ENCODE data around the gene KLHL29.

DNA sequence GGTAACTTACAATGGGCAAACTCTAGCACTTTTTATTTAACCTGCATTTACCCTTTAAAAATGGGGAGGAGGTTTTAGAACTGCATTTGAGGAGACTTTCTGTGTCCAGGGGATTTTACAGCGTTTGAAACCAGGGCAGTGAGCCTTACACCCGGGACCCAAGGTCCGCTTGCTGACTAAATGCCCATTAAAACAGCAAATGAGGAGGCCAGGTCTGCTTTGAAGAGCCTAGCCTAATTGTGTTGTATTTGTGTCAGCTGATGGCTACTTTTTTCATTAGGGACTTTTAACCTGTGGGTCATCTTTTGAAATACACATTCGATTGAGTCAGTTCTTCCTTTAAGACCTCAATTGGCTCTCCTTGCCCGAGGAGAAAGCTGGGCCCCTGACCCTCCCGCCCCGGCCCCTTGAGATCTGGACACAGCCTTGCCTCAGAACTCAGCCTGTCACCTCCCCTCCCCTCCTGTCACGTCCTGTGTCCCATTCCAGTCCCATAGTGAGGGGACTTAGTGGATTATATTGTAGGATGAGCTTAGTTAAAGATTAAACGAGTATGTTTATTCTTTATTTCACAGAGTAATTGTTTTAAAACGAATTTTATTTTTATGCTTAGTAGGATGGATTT is 69.0 kb downstream of the KLHL29 start:
- TF ChIP-seq, protein P1, sequence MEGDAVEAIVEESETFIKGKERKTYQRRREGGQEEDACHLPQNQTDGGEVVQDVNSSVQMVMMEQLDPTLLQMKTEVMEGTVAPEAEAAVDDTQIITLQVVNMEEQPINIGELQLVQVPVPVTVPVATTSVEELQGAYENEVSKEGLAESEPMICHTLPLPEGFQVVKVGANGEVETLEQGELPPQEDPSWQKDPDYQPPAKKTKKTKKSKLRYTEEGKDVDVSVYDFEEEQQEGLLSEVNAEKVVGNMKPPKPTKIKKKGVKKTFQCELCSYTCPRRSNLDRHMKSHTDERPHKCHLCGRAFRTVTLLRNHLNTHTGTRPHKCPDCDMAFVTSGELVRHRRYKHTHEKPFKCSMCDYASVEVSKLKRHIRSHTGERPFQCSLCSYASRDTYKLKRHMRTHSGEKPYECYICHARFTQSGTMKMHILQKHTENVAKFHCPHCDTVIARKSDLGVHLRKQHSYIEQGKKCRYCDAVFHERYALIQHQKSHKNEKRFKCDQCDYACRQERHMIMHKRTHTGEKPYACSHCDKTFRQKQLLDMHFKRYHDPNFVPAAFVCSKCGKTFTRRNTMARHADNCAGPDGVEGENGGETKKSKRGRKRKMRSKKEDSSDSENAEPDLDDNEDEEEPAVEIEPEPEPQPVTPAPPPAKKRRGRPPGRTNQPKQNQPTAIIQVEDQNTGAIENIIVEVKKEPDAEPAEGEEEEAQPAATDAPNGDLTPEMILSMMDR (IDR thresholded peaks at IDR 0.05; ENCODE audit: poor library complexity, severe bottlenecking): no peak
- TF ChIP-seq, protein P2, sequence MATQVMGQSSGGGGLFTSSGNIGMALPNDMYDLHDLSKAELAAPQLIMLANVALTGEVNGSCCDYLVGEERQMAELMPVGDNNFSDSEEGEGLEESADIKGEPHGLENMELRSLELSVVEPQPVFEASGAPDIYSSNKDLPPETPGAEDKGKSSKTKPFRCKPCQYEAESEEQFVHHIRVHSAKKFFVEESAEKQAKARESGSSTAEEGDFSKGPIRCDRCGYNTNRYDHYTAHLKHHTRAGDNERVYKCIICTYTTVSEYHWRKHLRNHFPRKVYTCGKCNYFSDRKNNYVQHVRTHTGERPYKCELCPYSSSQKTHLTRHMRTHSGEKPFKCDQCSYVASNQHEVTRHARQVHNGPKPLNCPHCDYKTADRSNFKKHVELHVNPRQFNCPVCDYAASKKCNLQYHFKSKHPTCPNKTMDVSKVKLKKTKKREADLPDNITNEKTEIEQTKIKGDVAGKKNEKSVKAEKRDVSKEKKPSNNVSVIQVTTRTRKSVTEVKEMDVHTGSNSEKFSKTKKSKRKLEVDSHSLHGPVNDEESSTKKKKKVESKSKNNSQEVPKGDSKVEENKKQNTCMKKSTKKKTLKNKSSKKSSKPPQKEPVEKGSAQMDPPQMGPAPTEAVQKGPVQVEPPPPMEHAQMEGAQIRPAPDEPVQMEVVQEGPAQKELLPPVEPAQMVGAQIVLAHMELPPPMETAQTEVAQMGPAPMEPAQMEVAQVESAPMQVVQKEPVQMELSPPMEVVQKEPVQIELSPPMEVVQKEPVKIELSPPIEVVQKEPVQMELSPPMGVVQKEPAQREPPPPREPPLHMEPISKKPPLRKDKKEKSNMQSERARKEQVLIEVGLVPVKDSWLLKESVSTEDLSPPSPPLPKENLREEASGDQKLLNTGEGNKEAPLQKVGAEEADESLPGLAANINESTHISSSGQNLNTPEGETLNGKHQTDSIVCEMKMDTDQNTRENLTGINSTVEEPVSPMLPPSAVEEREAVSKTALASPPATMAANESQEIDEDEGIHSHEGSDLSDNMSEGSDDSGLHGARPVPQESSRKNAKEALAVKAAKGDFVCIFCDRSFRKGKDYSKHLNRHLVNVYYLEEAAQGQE (IDR thresholded peaks at IDR 0.05; ENCODE audit: borderline replicate concordance): no peak
- TF ChIP-seq EZH2 (IDR thresholded peaks at IDR 0.05; ENCODE audit: borderline replicate concordance, insufficient read depth, low read length, poor library complexity, severe bottlenecking): no peak
- TF ChIP-seq EP300 (conservative IDR thresholded peaks at IDR 0.05; ENCODE audit: poor library complexity, severe bottlenecking): no peak
- TF ChIP-seq POLR2AphosphoS5 (IDR thresholded peaks at IDR 0.05): no peak
- TF ChIP-seq MXI1 (conservative IDR thresholded peaks at IDR 0.05; ENCODE audit: poor library complexity, severe bottlenecking): no peak
